Nephron (organoid): ENCODE measurements around the gene KCNJ16.

Source experiments
- H3K27ac Mint-ChIP-seq, 3 experiments: 2 replicates each; pipeline ENCODE4 v1.8.0; 2020; ENCODE audit warnings: mixed read lengths in 3 of 3, mild to moderate bottlenecking in 2 of 3, moderate library complexity in 1 of 3
- H3K27me3 Mint-ChIP-seq: 2 replicates; pipeline ENCODE4 v1.8.0; 2021; ENCODE audit warnings: low read depth, mild to moderate bottlenecking, moderate library complexity, mixed read lengths
- H3K36me3 Mint-ChIP-seq: 2 replicates; pipeline ENCODE4 v1.8.0; 2020; ENCODE audit warnings: low read depth, mixed read lengths
- H3K4me1 Mint-ChIP-seq: 2 replicates; pipeline ENCODE4 v1.8.0; 2020; ENCODE audit warnings: mixed read lengths
- H3K4me3 Mint-ChIP-seq, 3 experiments: 2 replicates each; pipeline ENCODE4 v1.8.0; 2020; ENCODE audit warnings: mild to moderate bottlenecking in 3 of 3, mixed read lengths in 3 of 3, moderate library complexity in 2 of 3
- H3K9me3 Mint-ChIP-seq: 2 replicates; pipeline ENCODE4 v1.8.0; 2020; ENCODE audit warnings: mixed read lengths
- CTCF ChIP-seq, 3 experiments: fragments of 200-600 bp; sonication (generic); IDR thresholded peaks; one replicate each; pipeline ENCODE4 v1.5.0; 2021; ENCODE audit warnings: antibody characterized with exemption in 3 of 3; ENCODE audit not compliant: unreplicated experiment in 3 of 3

Gene KCNJ16

GRCh38 chr17:70124723-70125122 lies 49.7 kb downstream of the KCNJ16 start:
- Mint-ChIP-seq H3K36me3 (peaks cover 43% of the 10 kb centered on the region), H3K27me3 (peaks cover 5% of the 10 kb centered on the region), H3K27ac (no peak overlapping the region), H3K9me3 (peaks cover 22% of the 10 kb centered on the region), H3K4me3 (no peak overlapping the region), H3K4me1 (no peaks in the 10 kb centered on the region)
- TF ChIP-seq CTCF (IDR thresholded peaks at IDR 0.05; ENCODE audit: unreplicated experiment in 3 of 3) = no peak

DNA sequence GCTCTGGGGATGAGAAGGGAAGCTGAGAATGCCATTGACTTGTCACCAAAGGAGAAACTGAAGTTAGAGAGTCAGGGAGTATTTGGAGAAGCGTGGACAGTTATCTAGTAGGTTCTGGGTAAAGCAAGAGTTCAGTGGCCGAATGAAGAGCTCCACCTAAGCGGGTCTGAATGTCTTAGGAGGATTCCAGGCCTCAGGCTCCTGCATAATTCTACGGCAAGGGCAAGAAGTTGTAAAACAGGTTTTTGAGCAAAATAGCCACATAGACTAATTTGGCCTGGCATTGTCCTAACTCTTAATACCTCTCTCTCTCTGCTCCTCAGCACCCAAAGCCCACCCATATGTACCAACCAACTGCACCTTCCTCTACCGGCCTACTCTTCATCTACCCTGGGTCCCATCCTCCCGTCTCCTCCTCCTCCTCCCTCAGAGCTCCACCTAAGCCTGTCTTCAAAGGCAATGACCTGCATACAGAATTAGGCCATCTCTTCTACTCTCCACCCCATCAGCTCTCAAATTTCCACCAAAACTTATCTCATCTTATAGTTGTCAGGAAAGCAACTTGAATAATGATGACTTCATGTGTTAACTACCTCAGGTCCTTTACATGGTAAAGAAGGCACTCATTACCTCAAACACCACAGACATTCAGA lies 52.3 kb downstream of the KCNJ16 start:
- Mint-ChIP-seq H3K27me3 (no peaks in the 10 kb centered on the region), H3K36me3 (peaks cover 33% of the 10 kb centered on the region), H3K4me1 (peaks cover 6% of the 10 kb centered on the region), H3K9me3 (peaks cover 11% of the 10 kb centered on the region), H3K4me3 (no peak overlapping the region), H3K27ac (no peak overlapping the region)
- TF ChIP-seq CTCF (IDR thresholded peaks at IDR 0.05; ENCODE audit: unreplicated experiment in 3 of 3) = no peak

- H3K4me3 Mint-ChIP-seq = no peak overlapping the region
- no peak overlapping the region for H3K27ac Mint-ChIP-seq
- no peak for TF ChIP-seq CTCF (IDR thresholded peaks at IDR 0.05; ENCODE audit: unreplicated experiment in 3 of 3)
- H3K9me3 Mint-ChIP-seq = peaks cover 5% of the 10 kb centered on the region
- H3K4me1 Mint-ChIP-seq = peaks cover 6% of the 10 kb centered on the region
- H3K27me3 Mint-ChIP-seq = no peaks in the 10 kb centered on the region
- peaks cover 32% of the 10 kb centered on the region for H3K36me3 Mint-ChIP-seq
Measured at GRCh38 chr17:70128727-70129238, 53.8 kb downstream of the KCNJ16 start.

DNA sequence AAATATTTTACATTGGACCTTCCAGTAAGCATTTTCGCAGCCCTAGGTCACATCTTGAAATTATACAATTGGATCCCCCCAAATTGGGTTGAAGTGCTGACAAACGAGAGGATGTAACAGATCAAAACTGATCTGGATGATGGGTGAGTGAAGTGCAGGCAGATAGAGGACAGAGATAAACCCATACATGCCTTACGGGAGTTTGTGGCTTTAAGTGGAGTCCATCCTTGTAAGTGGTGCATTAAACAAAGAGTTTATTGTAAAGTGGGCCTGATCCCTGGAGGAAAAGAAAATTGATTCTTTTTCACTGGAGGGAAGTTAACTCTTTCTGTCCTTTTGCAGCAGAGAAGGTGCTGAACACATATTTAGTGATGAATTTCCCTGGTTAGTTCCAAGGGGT lies 55.3 kb downstream of the KCNJ16 start:
- peaks cover 11% of the 10 kb centered on the region for H3K4me1 Mint-ChIP-seq
- no peak for TF ChIP-seq CTCF (IDR thresholded peaks at IDR 0.05; ENCODE audit: unreplicated experiment in 3 of 3)
- H3K36me3 Mint-ChIP-seq = peaks cover 27% of the 10 kb centered on the region
- no peak overlapping the region for H3K27ac Mint-ChIP-seq
- no peaks in the 10 kb centered on the region for H3K27me3 Mint-ChIP-seq
- no peak overlapping the region for H3K4me3 Mint-ChIP-seq
- peaks cover 5% of the 10 kb centered on the region for H3K9me3 Mint-ChIP-seq

DNA sequence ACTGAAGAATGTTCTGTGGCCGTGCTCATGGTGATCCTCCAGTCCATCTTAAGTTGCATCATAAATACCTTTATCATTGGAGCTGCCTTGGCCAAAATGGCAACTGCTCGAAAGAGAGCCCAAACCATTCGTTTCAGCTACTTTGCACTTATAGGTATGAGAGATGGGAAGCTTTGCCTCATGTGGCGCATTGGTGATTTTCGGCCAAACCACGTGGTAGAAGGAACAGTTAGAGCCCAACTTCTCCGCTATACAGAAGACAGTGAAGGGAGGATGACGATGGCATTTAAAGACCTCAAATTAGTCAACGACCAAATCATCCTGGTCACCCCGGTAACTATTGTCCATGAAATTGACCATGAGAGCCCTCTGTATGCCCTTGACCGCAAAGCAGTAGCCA lies 57.5 kb downstream of the KCNJ16 start:
- peaks cover 4% of the 10 kb centered on the region for H3K9me3 Mint-ChIP-seq
- H3K36me3 Mint-ChIP-seq = peaks cover 23% of the 10 kb centered on the region
- no peak overlapping the region for H3K27ac Mint-ChIP-seq
- peaks cover 26% of the 10 kb centered on the region for H3K4me1 Mint-ChIP-seq
- no peaks in the 10 kb centered on the region for H3K27me3 Mint-ChIP-seq
- H3K4me3 Mint-ChIP-seq = no peak overlapping the region
- TF ChIP-seq CTCF (IDR thresholded peaks at IDR 0.05; ENCODE audit: unreplicated experiment in 3 of 3) = no peak

DNA sequence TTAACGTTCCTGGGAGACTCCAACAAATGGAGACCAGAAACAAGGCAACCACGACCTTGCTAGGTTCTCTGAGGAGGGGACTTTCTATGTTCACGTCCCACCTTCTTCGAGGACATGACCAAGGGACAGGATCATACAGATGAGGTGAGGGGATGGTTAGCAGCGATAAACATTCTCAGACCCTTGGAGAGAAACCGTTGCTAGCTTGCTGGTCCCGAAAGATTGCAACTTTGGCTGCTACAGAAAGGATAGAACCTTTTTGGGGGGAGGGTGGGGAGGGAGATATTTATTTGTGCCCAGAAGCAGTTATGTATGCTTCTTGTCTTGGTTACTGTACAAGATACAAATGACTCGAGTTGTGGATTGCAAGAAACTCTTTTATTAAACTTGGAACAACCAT lies 59.0 kb downstream of the KCNJ16 start:
- Mint-ChIP-seq H3K9me3 (no peaks in the 10 kb centered on the region), H3K27ac (no peak overlapping the region), H3K4me1 (peaks cover 41% of the 10 kb centered on the region), H3K36me3 (peaks cover 13% of the 10 kb centered on the region), H3K4me3 (no peak overlapping the region), H3K27me3 (no peaks in the 10 kb centered on the region)
- no peak for TF ChIP-seq CTCF (IDR thresholded peaks at IDR 0.05; ENCODE audit: unreplicated experiment in 3 of 3)
